Panc1 (cell line): ENCODE data around the gene EYS. TPM values are rescaled to one million over a fixed set of nuclear protein-coding genes. Genes with fewer than 3 reads are reported as not detected.
"Not testable (repeated sequence)": the region's sequence is repeated elsewhere in the genome, so short reads cannot be mapped to it uniquely, and the experiment has no call there.

ENCODE experiments used
- ATAC-seq: fragments of 200-7000 bp; cut with Tn5 transposase; 2 replicates; pipeline ENCODE4 v1.9.1; 2020; ENCODE audit warnings: mild to moderate bottlenecking, moderate library complexity
- BruUV-seq: library from RNA; stranded (reverse); fragments of 400-500 nt; replicated peaks from 2 replicates; lab custom pipeline; 2021; lab: Mats Ljungman, UMichigan
- CTCF ChIA-PET: fragments of 300-600 bp; sonication (Branson Sonifier 250); formaldehyde crosslinking; loops from one replicate; lab custom pipeline; 2022; ENCODE audit warnings: antibody characterized with exemption; lab: Charles Lee
- POLR2A ChIA-PET: fragments of 300-600 bp; sonication (Branson Sonifier 250); formaldehyde crosslinking; loops from one replicate; lab custom pipeline; 2022; ENCODE audit warnings: antibody characterized with exemption; lab: Charles Lee
- DNase-seq: peaks from one replicate; pipeline ENCODE4 v3.0.0-alpha.2; 2010; ENCODE audit warnings: low read depth, low spot score
- H3K27ac ChIP-seq: 2 replicates; pipeline ENCODE4 v1.5.1; 2011; ENCODE audit warnings: mild to moderate bottlenecking, low read length, inconsistent platforms
- H3K27me3 ChIP-seq: fragments of 200-500 bp; sonication (Bioruptor generic); 2 replicates; pipeline ENCODE4 v1.6.0; 2014; ENCODE audit warnings: low read length, inconsistent platforms; ENCODE audit not compliant: control insufficient read depth, insufficient read depth
- H3K36me3 ChIP-seq: fragments of 200-500 bp; sonication (Bioruptor generic); 2 replicates; pipeline ENCODE4 v1.5.1; 2014; ENCODE audit warnings: inconsistent platforms, mild to moderate bottlenecking, low read length, moderate library complexity; ENCODE audit not compliant: control insufficient read depth, insufficient read depth
- H3K4me1 ChIP-seq: 2 replicates; pipeline ENCODE4 v1.5.1; 2011; ENCODE audit warnings: inconsistent platforms, mild to moderate bottlenecking, low read length, moderate library complexity; ENCODE audit not compliant: control insufficient read depth, insufficient read depth
- H3K4me3 ChIP-seq, 2 experiments: 2 replicates each; pipeline ENCODE4 v1.5.1; 2011 to 2012; ENCODE audit warnings: low read depth in 2 of 2, low read length in 2 of 2, mild to moderate bottlenecking in 2 of 2, inconsistent platforms in 1 of 2, moderate library complexity in 1 of 2
- H3K9me3 ChIP-seq: fragments of 200-500 bp; sonication (Bioruptor generic); 2 replicates; pipeline ENCODE4 v1.5.1; 2014; ENCODE audit warnings: low read depth, mild to moderate bottlenecking, inconsistent platforms, low read length, moderate library complexity; ENCODE audit not compliant: control insufficient read depth, insufficient read depth
- POLR2AphosphoS5 ChIP-seq: IDR thresholded peaks from 2 replicates; pipeline ENCODE4 v1.6.1; 2012; ENCODE audit warnings: mild to moderate bottlenecking, low read depth, low read length, moderate library complexity
- SIN3A ChIP-seq: IDR thresholded peaks from 2 replicates; pipeline ENCODE4 v1.6.1; 2012; ENCODE audit warnings: low read depth, mild to moderate bottlenecking, low read length, moderate library complexity, borderline replicate concordance; ENCODE audit not compliant: insufficient read depth
- TCF7L2 ChIP-seq: IDR thresholded peaks from 2 replicates; pipeline ENCODE4 v1.6.1; 2011; ENCODE audit warnings: mild to moderate bottlenecking, low read depth, low read length, inconsistent platforms
- in situ Hi-C: cut with HindIII; loops from 2 replicates; pipeline ENCODE4 v1.10.0; 2016; ENCODE audit warnings: low sequenced_read_pairs, low pct_unique_long_range_greater_than_20kb
- intact Hi-C: fragments of 100-400 bp; cut with micrococcal nuclease; formaldehyde crosslinking; loops from one replicate; pipeline ENCODE4 v1.10.0; 2022; ENCODE audit not compliant: unreplicated experiment
- total RNA-seq: library from RNA; stranded (reverse); gene quantifications from one replicate; pipeline ENCODE4 v1.2.1, GENCODE V29; 2021; ENCODE audit not compliant: unreplicated experiment
- TF ChIP-seq, protein P1 (sequence below): fragments of 450-650 bp; IDR thresholded peaks from 2 replicates; pipeline ENCODE4 v1.5.1; 2017; ENCODE audit warnings: mild to moderate bottlenecking
- TF ChIP-seq, protein P2 (sequence below), 2 experiments: IDR thresholded peaks; 2 replicates each; pipeline ENCODE4 v1.6.1; 2011 to 2012; ENCODE audit warnings: low read depth in 2 of 2, control low read depth in 1 of 2, low read length in 1 of 2, mild to moderate bottlenecking in 1 of 2, moderate library complexity in 1 of 2; ENCODE audit not compliant: insufficient read depth in 1 of 2

The EYS gene
- total RNA-seq, 1 experiment from 2014 or later = not detected

DNA sequence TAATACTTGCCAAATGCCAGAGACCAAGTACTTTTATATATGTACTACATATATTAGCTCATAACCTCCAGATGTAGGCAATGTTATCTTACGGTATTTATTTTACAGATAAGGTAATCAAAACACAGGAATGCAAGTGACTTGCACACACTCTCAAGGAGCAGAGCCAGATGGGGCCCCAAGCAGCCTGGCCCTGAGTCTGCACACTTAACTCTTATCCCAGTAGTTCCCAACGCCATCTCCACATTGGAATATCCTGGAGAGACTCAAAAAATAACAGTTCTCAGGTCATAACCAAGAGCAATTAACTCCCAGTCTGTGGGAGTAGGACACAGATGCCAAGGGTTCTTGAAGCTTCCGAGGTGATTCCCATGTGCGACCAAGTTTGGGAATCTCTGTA lies 1672.7 kb downstream of the EYS start:
- CTCF ChIA-PET = no interaction called here
- no peaks in the 10 kb centered on the region for H3K9me3 ChIP-seq
- no peak for TF ChIP-seq POLR2AphosphoS5
- TF ChIP-seq, protein P1, sequence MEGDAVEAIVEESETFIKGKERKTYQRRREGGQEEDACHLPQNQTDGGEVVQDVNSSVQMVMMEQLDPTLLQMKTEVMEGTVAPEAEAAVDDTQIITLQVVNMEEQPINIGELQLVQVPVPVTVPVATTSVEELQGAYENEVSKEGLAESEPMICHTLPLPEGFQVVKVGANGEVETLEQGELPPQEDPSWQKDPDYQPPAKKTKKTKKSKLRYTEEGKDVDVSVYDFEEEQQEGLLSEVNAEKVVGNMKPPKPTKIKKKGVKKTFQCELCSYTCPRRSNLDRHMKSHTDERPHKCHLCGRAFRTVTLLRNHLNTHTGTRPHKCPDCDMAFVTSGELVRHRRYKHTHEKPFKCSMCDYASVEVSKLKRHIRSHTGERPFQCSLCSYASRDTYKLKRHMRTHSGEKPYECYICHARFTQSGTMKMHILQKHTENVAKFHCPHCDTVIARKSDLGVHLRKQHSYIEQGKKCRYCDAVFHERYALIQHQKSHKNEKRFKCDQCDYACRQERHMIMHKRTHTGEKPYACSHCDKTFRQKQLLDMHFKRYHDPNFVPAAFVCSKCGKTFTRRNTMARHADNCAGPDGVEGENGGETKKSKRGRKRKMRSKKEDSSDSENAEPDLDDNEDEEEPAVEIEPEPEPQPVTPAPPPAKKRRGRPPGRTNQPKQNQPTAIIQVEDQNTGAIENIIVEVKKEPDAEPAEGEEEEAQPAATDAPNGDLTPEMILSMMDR = no peak
- no peak for TF ChIP-seq TCF7L2
- TF ChIP-seq, protein P2, sequence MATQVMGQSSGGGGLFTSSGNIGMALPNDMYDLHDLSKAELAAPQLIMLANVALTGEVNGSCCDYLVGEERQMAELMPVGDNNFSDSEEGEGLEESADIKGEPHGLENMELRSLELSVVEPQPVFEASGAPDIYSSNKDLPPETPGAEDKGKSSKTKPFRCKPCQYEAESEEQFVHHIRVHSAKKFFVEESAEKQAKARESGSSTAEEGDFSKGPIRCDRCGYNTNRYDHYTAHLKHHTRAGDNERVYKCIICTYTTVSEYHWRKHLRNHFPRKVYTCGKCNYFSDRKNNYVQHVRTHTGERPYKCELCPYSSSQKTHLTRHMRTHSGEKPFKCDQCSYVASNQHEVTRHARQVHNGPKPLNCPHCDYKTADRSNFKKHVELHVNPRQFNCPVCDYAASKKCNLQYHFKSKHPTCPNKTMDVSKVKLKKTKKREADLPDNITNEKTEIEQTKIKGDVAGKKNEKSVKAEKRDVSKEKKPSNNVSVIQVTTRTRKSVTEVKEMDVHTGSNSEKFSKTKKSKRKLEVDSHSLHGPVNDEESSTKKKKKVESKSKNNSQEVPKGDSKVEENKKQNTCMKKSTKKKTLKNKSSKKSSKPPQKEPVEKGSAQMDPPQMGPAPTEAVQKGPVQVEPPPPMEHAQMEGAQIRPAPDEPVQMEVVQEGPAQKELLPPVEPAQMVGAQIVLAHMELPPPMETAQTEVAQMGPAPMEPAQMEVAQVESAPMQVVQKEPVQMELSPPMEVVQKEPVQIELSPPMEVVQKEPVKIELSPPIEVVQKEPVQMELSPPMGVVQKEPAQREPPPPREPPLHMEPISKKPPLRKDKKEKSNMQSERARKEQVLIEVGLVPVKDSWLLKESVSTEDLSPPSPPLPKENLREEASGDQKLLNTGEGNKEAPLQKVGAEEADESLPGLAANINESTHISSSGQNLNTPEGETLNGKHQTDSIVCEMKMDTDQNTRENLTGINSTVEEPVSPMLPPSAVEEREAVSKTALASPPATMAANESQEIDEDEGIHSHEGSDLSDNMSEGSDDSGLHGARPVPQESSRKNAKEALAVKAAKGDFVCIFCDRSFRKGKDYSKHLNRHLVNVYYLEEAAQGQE (IDR thresholded peaks at IDR 0.05; ENCODE audit: insufficient read depth in 1 of 2, low read depth in 2 of 2, low read length in 1 of 2) = no peak
- no peak for TF ChIP-seq SIN3A
- no peak overlapping the region for H3K27ac ChIP-seq
- H3K27me3 ChIP-seq = no peaks in the 10 kb centered on the region
- DNase-seq (no peak), ATAC-seq (no peak)
- in situ Hi-C loops = no loop called here
- no peaks in the 10 kb centered on the region for H3K4me1 ChIP-seq
- POLR2A ChIA-PET = no interaction called here
- no peak overlapping the region for H3K4me3 ChIP-seq
- intact Hi-C loops = no loop called here
- BruUV-seq = no TSS peak
- H3K36me3 ChIP-seq = no peaks in the 10 kb centered on the region

- H3K9me3 ChIP-seq, H3K27ac ChIP-seq, DNase-seq, intact Hi-C loops, ATAC-seq, H3K36me3 ChIP-seq, H3K27me3 ChIP-seq, in situ Hi-C loops, POLR2A ChIA-PET, BruUV-seq, H3K4me1 ChIP-seq, H3K4me3 ChIP-seq: not testable (repeated sequence)
- CTCF ChIA-PET = interaction anchor here (0.6 kb wide), 1 partner anchor 1247 kb away, joined by 8 read pairs; no protein-coding TSS in a partner anchor
These were observed 1675.9 kb downstream of the EYS start for GRCh38 chr6:64030950-64031618.

- no peak for TF ChIP-seq SIN3A
- no peak for TF ChIP-seq POLR2AphosphoS5
- no peaks in the 10 kb centered on the region for H3K27me3 ChIP-seq
- DNase-seq (no peak), ATAC-seq (no peak)
- BruUV-seq = no TSS peak
- ChIA-PET CTCF (no interaction called here), POLR2A (no interaction called here)
- H3K9me3 ChIP-seq = peaks cover 7% of the 10 kb centered on the region; the same call in 1 of the 2 replicates
- H3K27ac ChIP-seq = no peak overlapping the region
- H3K4me1 ChIP-seq = no peaks in the 10 kb centered on the region
- in situ Hi-C loops = no loop called here
- no peaks in the 10 kb centered on the region for H3K36me3 ChIP-seq
- no peak overlapping the region for H3K4me3 ChIP-seq
- intact Hi-C loops = no loop called here
These were observed 1683.3 kb downstream of the EYS start for GRCh38 chr6:64023693-64024092.
